Cerebellar nuclear complex (tissue), 1 donor: ENCODE measurements around the gene CTBP2.

ENCODE experiments used
- DNase-seq, 2 experiments: peaks; one replicate each; lab custom pipeline; 2025; lab: John Stamatoyannopoulos, UW

Gene CTBP2

GRCh38 chr10:124941823-124942222 is 218.5 kb downstream of the CTBP2 start, which contains the start of gene ZRANB1:
ZRANB1 (plus strand) TSS chr10:124942123; CDS start chr10:124942494, 371 bp downstream.
- no peak for DNase-seq

DNA sequence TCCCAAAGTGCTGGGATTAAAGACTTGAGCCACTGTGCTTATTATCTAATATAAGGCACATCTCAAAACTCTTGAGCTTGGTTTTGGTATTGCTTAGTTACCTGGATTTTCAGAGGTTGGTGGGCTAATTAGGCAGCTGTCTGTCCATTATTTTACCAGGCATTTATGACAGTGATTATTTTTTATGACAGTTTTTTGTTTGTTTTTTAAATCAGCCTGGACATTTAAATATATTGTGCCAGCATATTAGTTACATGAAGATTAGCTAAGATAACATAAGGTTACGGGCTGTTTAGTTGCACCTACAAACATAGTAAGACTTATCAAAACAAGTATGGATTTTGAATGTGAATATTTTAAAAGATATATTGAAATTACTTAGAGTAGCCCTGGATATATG is 221.1 kb downstream of the CTBP2 start:
- DNase-seq = no peak

- DNase-seq = no peak
These were observed 223.6 kb downstream of the CTBP2 start for GRCh38 chr10:124936813-124937212.

DNA sequence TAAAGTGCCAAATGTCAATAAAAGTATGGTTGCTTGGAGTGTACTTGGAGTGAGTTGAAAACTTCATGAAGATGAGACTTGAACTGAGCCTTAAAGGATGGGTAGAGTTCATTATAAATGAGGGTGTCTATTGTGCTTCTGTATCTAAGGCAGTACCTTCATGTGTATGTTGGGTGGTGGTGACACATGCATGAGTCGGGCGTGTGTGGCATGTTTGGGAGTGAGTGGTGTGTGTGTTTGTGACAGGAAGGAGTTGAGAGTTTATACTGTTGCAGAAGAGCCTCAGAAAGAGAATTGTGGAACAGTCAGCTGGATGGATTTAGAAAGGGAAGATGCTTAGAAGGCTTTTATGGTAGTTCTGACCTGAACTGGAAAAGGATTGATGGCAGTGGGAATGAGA is 224.4 kb downstream of the CTBP2 start:
- DNase-seq = no peak
